HG02840 (cell line): Measurements from ENCODE around the gene DENND5B.
"Not testable (repeated sequence)": the region's sequence is repeated elsewhere in the genome, so short reads cannot be mapped to it uniquely, and the experiment has no call there.

Experiments
- ATAC-seq: cut with Tn5 transposase; IDR thresholded peaks from one replicate; pipeline ENCODE4 v1.9.1; 2021; ENCODE audit warnings: mild to moderate bottlenecking, moderate library complexity, moderate number of reproducible peaks; ENCODE audit not compliant: unreplicated experiment, low FRiP score

DENND5B gene

GRCh38 chr12:31590642-31591379 is at the start of gene DENND5B:
Gene DENND5B, minus strand, starts transcription at chr12:31591136. Its CDS starts 304 bp downstream, at chr12:31590832.
- peak; percentile 43 for ATAC-seq

- ATAC-seq: no peak
Observed at GRCh38 chr12:31634620-31635019, 43.7 kb upstream of the DENND5B start.

GRCh38 chr12:31633464-31633863 is 42.5 kb upstream of the DENND5B start:
- no peak for ATAC-seq

- no peak for ATAC-seq
Observed at GRCh38 chr12:31631809-31632208, 40.9 kb upstream of the DENND5B start.

- ATAC-seq: no peak
Observed at GRCh38 chr12:31631023-31631724, 40.2 kb upstream of the DENND5B start.

GRCh38 chr12:31629756-31630732 is 39.1 kb upstream of the DENND5B start:
- no peak for ATAC-seq

GRCh38 chr12:31627456-31628054 is 36.6 kb upstream of the DENND5B start:
- ATAC-seq: no peak

GRCh38 chr12:31626270-31626995 is 35.5 kb upstream of the DENND5B start:
- ATAC-seq: no peak

- no peak for ATAC-seq
Observed at GRCh38 chr12:31622038-31622437, 31.1 kb upstream of the DENND5B start.

GRCh38 chr12:31620311-31620710 is 29.4 kb upstream of the DENND5B start:
- no peak for ATAC-seq

- no peak for ATAC-seq
Observed at GRCh38 chr12:31618228-31619025, 27.5 kb upstream of the DENND5B start.

- no peak for ATAC-seq
Observed at GRCh38 chr12:31612819-31613218, 21.9 kb upstream of the DENND5B start.

- not testable (repeated sequence) for ATAC-seq
Observed at GRCh38 chr12:31608299-31608698, 17.4 kb upstream of the DENND5B start.

- ATAC-seq: no peak
Observed at GRCh38 chr12:31605531-31605930, 14.6 kb upstream of the DENND5B start.

GRCh38 chr12:31603546-31604009 is 12.6 kb upstream of the DENND5B start:
- peak; percentile 96 for ATAC-seq

GRCh38 chr12:31600750-31601149 is 9.8 kb upstream of the DENND5B start:
- ATAC-seq: no peak

GRCh38 chr12:31600252-31600651 is 9.3 kb upstream of the DENND5B start:
- no peak for ATAC-seq

- ATAC-seq: peak; percentile 42
Observed at GRCh38 chr12:31599053-31599452, 8.1 kb upstream of the DENND5B start.

GRCh38 chr12:31597066-31597465 is 6.1 kb upstream of the DENND5B start:
- no peak for ATAC-seq
